Astrocyte (in vitro differentiated cells and primary cell): ENCODE measurements around the gene NOSTRIN. TPM values are rescaled to one million over a fixed set of nuclear protein-coding genes. Genes with fewer than 3 reads are reported as not detected.

Source experiments
- DNase-seq: peaks from one replicate; pipeline ENCODE4 v3.0.0-alpha.2; 2010; ENCODE audit warnings: low read depth
- FAIRE-seq: peaks from 2 replicates; lab custom pipeline; 2011; peaks lifted over from hg19 to GRCh38; lab: Jason Lieb, UNC
- H2AFZ ChIP-seq: 2 replicates; pipeline ENCODE4 v1.6.0; 2012; ENCODE audit warnings: low read depth, low read length, inconsistent platforms
- H3K27ac ChIP-seq: 2 replicates; pipeline ENCODE4 v1.5.1; 2011; ENCODE audit warnings: low read depth, low read length, inconsistent platforms
- H3K27me3 ChIP-seq: 2 replicates; pipeline ENCODE4 v1.6.0; 2011; ENCODE audit warnings: low read length, inconsistent platforms; ENCODE audit not compliant: insufficient read depth
- H3K36me3 ChIP-seq: 2 replicates; pipeline ENCODE4 v1.5.1; 2011; ENCODE audit warnings: low read length, inconsistent platforms; ENCODE audit not compliant: insufficient read depth
- H3K4me1 ChIP-seq: 2 replicates; pipeline ENCODE4 v1.5.1; 2011; ENCODE audit warnings: low read length, inconsistent platforms; ENCODE audit not compliant: insufficient read depth
- H3K4me2 ChIP-seq: 2 replicates; pipeline ENCODE4 v1.6.0; 2012; ENCODE audit warnings: low read length, inconsistent platforms
- H3K4me3 ChIP-seq: 2 replicates; pipeline ENCODE4 v1.5.1; 2011; ENCODE audit warnings: low read depth, mild to moderate bottlenecking, low read length, inconsistent platforms; ENCODE audit not compliant: insufficient read depth
- H3K79me2 ChIP-seq: 2 replicates; pipeline ENCODE4 v1.6.0; 2012; ENCODE audit warnings: mild to moderate bottlenecking, low read length, inconsistent platforms; ENCODE audit not compliant: insufficient read depth
- H3K9ac ChIP-seq: 2 replicates; pipeline ENCODE4 v1.6.0; 2012; ENCODE audit warnings: mild to moderate bottlenecking, low read length, inconsistent platforms
- H3K9me3 ChIP-seq: 2 replicates; pipeline ENCODE4 v1.5.1; 2012; ENCODE audit warnings: low read depth, mild to moderate bottlenecking, low read length, inconsistent platforms; ENCODE audit not compliant: insufficient read depth
- H4K20me1 ChIP-seq: 2 replicates; pipeline ENCODE4 v1.6.0; 2012; ENCODE audit warnings: low read length, inconsistent platforms; ENCODE audit not compliant: insufficient read depth
- H3K27ac Mint-ChIP-seq: one replicate; pipeline ENCODE4 v1.8.0; 2021; ENCODE audit warnings: mild to moderate bottlenecking, mixed read lengths; ENCODE audit not compliant: unreplicated experiment
- H3K27me3 Mint-ChIP-seq: one replicate; pipeline ENCODE4 v1.8.0; 2021; ENCODE audit warnings: low read depth, mixed read lengths; ENCODE audit not compliant: unreplicated experiment
- H3K36me3 Mint-ChIP-seq: one replicate; pipeline ENCODE4 v1.8.0; 2021; ENCODE audit warnings: low read depth, mixed read lengths; ENCODE audit not compliant: unreplicated experiment
- H3K4me1 Mint-ChIP-seq: one replicate; pipeline ENCODE4 v1.8.0; 2021; ENCODE audit warnings: low read depth, mixed read lengths; ENCODE audit not compliant: unreplicated experiment
- H3K4me3 Mint-ChIP-seq: one replicate; pipeline ENCODE4 v1.8.0; 2021; ENCODE audit warnings: mild to moderate bottlenecking, moderate library complexity, mixed read lengths; ENCODE audit not compliant: unreplicated experiment
- H3K9me3 Mint-ChIP-seq: one replicate; pipeline ENCODE4 v1.8.0; 2021; ENCODE audit warnings: mild to moderate bottlenecking, mixed read lengths; ENCODE audit not compliant: unreplicated experiment
- CTCF ChIP-seq: IDR thresholded peaks from 2 replicates; pipeline ENCODE4 v1.5.1; 2011; ENCODE audit warnings: low read depth, mild to moderate bottlenecking, inconsistent platforms, low read length, moderate library complexity; ENCODE audit not compliant: insufficient read depth
- EZH2 ChIP-seq: IDR thresholded peaks from 2 replicates; pipeline ENCODE4 v1.6.1; 2012; ENCODE audit warnings: mild to moderate bottlenecking, low read length, inconsistent platforms; ENCODE audit not compliant: insufficient read depth
- total RNA-seq: library from RNA; stranded (reverse); gene quantifications from 2 replicates; pipeline ENCODE4 v1.2.1, GENCODE V29; 2021

Gene NOSTRIN
- total RNA-seq, 1 donor from 2014 or later: not detected

GRCh38 chr2:168910330-168910729 lies 107.9 kb downstream of the NOSTRIN start:
- H2AFZ ChIP-seq: no peak overlapping the region
- DNase-seq: no peak
- no peaks in the 10 kb centered on the region for H3K9me3 Mint-ChIP-seq
- no peak overlapping the region for H3K4me3 Mint-ChIP-seq
- peaks cover 11% of the 10 kb centered on the region for H3K27me3 Mint-ChIP-seq
- no peaks in the 10 kb centered on the region for H3K4me1 Mint-ChIP-seq
- no peak overlapping the region for H3K4me3 ChIP-seq
- H4K20me1 ChIP-seq: no peaks in the 10 kb centered on the region
- H3K36me3 ChIP-seq: no peaks in the 10 kb centered on the region
- H3K4me1 ChIP-seq: no peaks in the 10 kb centered on the region
- no peaks in the 10 kb centered on the region for H3K36me3 Mint-ChIP-seq
- no peak overlapping the region for H3K27ac ChIP-seq
- H3K27ac Mint-ChIP-seq: no peak overlapping the region
- no peak for FAIRE-seq
- no peaks in the 10 kb centered on the region for H3K9me3 ChIP-seq
- no peak overlapping the region for H3K4me2 ChIP-seq
- no peaks in the 10 kb centered on the region for H3K79me2 ChIP-seq
- H3K9ac ChIP-seq: no peak overlapping the region
- TF ChIP-seq EZH2 (no peak), CTCF (no peak)
- H3K27me3 ChIP-seq: peaks cover 5% of the 10 kb centered on the region

GRCh38 chr2:168912466-168912865 lies 110.0 kb downstream of the NOSTRIN start:
- Mint-ChIP-seq H3K27ac (no peak overlapping the region), H3K27me3 (peaks cover 11% of the 10 kb centered on the region), H3K4me3 (no peak overlapping the region), H3K4me1 (no peaks in the 10 kb centered on the region), H3K36me3 (no peaks in the 10 kb centered on the region), H3K9me3 (peaks cover 5% of the 10 kb centered on the region)
- Histone ChIP-seq H4K20me1 (no peaks in the 10 kb centered on the region), H3K79me2 (no peaks in the 10 kb centered on the region), H3K4me1 (no peaks in the 10 kb centered on the region), H3K9me3 (no peaks in the 10 kb centered on the region), H3K36me3 (no peaks in the 10 kb centered on the region), H3K27me3 (peaks cover 5% of the 10 kb centered on the region), H3K9ac (peak overlapping the region; percentile 19), H3K4me3 (peak overlapping the region; percentile 60), H3K27ac (no peak overlapping the region), H3K4me2 (peak overlapping the region; percentile 92), H2AFZ (peak overlapping the region; percentile 88)
- peak; percentile 20 for DNase-seq
- no peak for TF ChIP-seq EZH2
- TF ChIP-seq CTCF: no peak
- FAIRE-seq: no peak

GRCh38 chr2:168912901-168913369 lies 110.5 kb downstream of the NOSTRIN start:
- Histone ChIP-seq H3K4me2 (peak overlapping the region; percentile 92), H3K27me3 (peaks cover 5% of the 10 kb centered on the region), H3K27ac (no peak overlapping the region), H3K9ac (peak overlapping the region; percentile 19), H3K79me2 (no peaks in the 10 kb centered on the region), H3K9me3 (no peaks in the 10 kb centered on the region), H2AFZ (peak overlapping the region; percentile 88), H4K20me1 (no peaks in the 10 kb centered on the region), H3K4me1 (no peaks in the 10 kb centered on the region), H3K4me3 (peak overlapping the region; percentile 60), H3K36me3 (no peaks in the 10 kb centered on the region)
- TF ChIP-seq CTCF (no peak), EZH2 (peak; percentile 28)
- H3K4me1 Mint-ChIP-seq: no peaks in the 10 kb centered on the region
- H3K36me3 Mint-ChIP-seq: no peaks in the 10 kb centered on the region
- H3K27me3 Mint-ChIP-seq: peaks cover 11% of the 10 kb centered on the region
- no peak for FAIRE-seq
- peaks cover 5% of the 10 kb centered on the region for H3K9me3 Mint-ChIP-seq
- no peak overlapping the region for H3K4me3 Mint-ChIP-seq
- H3K27ac Mint-ChIP-seq: no peak overlapping the region
- DNase-seq: peak; percentile 23
